T-helper 2 cell (primary cell): ENCODE data around the gene TNFAIP2.
"Not testable (repeated sequence)": the region's sequence is repeated elsewhere in the genome, so short reads cannot be mapped to it uniquely, and the experiment has no call there.

Experiments
- DNase-seq, 5 experiments: peaks; one replicate each; pipeline versions ENCODE4 v3.0.0 to v3.0.0-alpha.2; 2012 to 2022

The TNFAIP2 gene

GRCh38 chr14:103135333-103136260 is 12.3 kb downstream of the TNFAIP2 start:
- DNase-seq, result no peak

DNA sequence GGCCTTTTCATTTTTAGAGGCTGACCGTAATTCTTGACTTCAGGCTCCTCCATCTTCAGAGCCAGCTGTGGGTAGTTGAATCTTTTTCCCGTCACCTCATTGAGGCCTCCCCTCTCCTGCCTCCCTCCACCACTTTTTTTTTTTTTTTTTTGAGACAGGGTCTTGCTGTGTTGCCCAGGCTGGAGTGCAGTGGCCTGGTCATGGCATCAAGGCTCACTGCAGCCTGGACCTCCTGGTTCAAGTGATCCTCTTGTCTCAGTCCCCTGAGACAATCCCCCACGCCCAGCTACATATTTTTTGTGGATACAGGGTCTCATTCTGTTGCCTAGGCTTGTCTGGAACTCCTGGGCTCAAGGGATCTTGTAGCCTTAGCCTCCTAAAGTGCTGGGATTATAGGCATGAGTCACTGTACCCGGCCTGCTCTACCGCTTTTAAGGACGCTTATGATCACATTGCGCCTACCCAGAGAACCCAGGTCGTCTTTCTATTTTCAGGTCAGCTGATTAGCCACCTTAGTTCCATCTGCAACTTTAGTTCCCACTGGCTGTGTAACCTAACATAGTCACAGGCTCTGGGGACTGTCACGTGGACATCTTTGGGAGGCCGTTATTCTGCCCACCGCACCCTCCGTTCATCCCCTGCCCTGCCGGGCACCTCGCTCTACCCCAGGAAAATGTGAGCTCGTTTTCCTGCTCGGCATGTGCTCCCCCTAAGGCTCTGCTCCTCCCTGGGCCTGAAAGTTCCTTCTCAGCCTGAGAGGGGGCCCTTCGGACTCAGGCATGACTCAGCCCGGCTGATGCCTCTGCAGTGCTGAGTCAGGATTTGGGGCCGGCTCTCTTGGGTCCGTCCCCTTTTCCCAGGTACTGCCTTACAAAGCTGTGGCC is 13.4 kb downstream of the TNFAIP2 start:
- no peak for DNase-seq

DNA sequence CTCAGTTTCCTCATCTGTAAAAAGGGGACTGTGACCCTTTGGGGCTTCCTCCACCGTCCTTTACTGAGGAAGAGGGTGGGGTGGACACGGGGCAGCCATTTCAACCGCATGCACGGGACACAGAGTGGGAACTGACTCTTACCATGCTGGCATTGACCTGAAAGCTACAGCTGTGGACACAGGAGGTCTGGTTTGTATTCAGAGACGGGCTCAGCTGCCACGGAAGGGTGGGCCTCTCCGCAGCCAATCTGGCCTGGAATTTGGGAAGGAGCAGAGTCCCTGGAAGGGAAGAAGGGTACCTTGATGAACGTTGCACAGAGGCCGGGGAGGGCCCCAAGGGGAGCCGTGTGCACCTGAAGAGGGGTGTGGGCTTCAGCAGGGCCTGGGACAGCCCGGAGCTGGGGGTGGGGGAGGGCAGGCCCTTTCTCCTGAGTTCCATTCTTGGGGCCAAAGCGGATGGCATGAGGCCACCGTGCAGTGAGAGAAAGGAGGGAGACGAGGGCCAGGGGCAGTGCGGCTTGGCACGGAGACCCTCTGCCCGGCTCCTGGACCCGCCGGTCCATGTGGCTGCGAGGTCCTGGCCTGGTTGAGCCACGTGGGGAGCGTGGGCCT is 14.5 kb downstream of the TNFAIP2 start:
- no peak for DNase-seq

- no peak for DNase-seq
Measured at GRCh38 chr14:103138301-103139131, 15.3 kb downstream of the TNFAIP2 start.

DNA sequence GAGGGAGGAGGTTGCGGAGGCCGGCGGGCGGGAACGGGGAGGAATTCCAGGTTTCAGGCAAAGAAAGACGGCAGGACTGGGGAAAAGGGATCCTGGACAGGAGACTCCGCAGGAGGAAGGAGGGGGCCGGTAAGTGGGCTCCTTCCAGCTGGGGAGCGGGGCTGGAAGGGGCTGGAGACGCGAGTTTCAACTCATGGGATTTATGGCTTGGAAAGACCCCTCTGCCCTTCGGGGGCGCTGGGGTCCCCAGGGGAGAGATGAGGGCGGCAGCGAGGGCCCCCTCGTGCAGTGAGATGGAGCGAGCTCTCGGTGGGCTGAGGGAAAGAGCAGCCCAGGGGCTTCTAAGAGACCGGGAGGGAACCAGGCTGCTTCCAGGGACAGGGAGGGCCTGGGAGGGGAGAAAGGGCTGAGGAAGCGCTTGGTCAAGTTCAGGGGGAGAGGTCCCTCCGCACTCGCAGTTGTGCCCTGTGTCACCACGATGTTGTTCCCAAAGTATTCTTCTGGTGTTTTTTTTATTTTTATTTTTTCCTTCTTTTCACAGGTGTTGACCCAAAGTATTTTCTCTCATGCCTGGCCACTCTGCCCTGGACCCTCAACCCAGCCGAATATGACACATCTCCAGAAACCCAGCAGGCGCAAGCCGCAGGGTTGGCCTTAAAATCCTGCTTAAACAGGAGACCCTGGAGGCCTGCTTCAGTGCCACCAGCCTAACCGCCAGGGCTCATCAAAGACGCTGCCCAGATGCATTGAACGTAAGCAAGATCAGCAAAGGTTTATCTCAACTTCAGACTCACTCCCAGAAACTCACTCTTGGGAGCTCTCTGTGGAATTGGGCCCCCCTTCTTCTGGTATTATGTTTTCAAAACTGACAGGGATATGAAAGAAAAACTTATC is 16.1 kb downstream of the TNFAIP2 start:
- DNase-seq, result no peak

DNA sequence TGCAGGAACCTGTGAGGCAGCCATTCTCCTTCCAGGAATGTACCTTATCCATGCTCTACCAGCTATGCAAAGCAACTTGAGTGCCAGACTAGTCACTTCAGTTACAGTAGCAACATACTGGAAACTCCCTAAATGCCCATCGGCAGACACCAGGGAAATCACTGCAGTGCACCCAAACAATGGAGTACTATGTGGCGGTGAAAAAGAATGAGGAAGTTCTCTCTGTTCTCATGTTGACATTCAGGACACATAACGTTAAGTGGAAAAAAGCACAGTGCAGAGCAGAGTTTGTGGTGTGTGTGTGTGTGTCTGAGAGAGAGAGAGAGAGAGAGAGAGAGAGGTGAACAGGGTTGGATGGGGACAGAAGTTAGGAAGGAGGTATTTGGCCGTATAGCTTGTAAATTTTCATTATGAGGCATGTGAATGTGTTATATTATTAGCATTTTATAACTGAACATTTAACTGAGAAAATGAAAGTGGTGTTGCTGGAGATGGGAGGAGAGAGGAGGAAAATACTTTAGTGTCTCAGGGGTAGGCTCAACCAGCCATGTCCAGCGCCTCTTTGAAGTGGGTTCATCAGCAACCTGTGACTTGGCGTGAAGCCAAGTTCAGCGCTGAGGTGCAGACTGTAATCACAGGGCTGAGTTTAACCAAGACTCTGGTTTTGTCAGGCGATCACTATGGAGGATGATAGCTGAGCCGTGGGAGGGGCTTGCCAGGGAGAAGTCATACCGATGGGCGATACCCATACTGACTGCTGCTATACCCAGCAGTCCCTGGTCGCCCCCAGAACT is 17.3 kb downstream of the TNFAIP2 start:
- DNase-seq, result no peak

- DNase-seq, result peak in 1 of 5 experiments; percentile 41
Measured at GRCh38 chr14:103141117-103141796, 18.0 kb downstream of the TNFAIP2 start.

DNA sequence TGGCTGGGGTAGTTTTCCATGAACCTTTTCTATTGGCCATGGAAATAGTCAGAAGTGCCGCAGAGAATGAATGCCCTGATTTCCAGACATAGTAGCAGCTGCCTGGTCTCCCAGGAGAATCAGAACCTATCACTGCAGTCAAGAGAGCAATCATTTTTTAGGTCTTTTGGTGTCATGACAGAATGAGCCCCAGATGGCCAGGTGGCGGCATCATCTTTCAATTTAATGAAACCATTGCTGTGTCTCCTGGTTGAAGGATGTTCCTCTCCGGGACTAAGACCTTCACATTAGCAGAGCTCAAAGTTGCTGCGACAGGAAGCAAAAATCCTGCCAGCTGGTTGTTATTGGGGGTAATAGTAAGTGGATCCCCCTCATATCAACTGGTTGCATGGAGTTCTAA is 18.8 kb downstream of the TNFAIP2 start:
- DNase-seq, result no peak

GRCh38 chr14:103142721-103143302 is 19.6 kb downstream of the TNFAIP2 start:
- DNase-seq, result no peak

GRCh38 chr14:103143506-103143905 is 20.2 kb downstream of the TNFAIP2 start:
- no peak for DNase-seq

- DNase-seq, result no peak
Measured at GRCh38 chr14:103144085-103144484, 20.8 kb downstream of the TNFAIP2 start.

DNA sequence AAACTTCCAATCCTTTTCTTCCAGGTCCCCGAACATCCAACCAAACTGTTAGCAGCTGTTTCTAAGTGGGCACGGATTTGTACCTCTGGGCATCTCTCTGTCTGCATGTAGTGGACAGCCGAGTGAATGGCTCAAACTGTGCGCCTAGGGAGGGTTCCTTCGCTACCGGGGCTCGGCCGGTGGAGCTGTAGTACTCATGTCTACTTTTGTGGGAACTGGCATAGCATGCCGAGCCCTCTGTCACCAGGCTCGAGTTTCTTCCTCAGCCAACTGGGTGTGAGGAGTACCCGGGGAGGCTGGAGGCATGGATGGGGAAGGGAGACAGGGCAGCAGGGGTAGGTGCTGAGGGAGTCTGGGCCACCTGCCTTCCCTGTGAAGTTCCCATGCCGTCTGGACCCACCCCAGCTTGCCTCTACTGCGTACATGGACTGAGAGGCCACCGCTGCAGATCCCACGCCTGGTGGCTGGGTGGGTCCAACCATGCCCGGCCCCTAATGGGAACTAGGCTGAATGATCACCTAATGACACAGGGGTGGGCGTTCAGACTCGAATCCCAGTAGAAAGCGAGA is 23.0 kb downstream of the TNFAIP2 start:
- no peak for DNase-seq

DNA sequence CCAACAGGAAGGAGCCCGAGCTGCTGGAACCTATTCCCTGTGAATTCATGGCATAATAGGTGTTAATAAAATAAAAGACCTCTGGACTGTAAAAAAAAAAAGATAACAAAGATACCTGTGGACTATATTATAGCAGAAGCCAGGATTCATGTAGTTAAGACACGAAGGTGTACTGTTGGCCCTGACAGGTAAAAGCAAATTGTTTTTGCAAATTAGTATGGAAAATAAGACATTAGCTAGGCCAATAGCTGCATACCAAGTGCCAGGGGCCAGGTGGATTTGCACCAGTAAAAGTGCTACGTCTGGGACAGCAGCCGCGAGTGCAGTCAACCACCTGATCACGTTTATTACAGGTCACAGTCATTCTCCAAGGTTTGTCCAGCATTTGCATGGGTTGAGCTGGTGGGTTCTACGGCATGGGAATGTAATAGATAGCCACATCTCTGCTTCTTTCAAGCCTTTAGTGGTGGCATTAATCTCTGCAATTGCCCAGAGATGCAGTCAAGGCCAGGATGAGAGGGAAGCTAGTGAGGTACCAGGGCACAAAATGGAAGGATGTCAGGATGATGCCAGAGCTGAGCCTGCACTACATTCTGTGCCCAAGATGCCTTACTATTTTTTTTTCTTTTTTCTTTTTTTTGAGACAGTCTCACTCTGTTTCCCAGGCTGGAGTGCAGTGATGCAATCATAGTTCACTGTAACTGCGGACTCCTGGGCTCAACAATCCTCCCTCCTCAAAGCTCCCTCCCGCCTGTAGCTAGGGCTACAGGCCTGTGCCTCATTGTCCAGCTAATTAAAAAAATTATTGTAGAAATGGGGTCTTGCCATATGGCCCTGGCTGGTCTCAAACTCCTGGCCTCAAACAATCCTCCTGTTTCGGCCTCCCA is 26.3 kb downstream of the TNFAIP2 start:
- DNase-seq, result no peak

- DNase-seq, result no peak
Measured at GRCh38 chr14:103151270-103151945, 28.1 kb downstream of the TNFAIP2 start.

- DNase-seq, result no peak
Measured at GRCh38 chr14:103155010-103155409, 31.7 kb downstream of the TNFAIP2 start.

GRCh38 chr14:103155416-103155815 is 32.2 kb downstream of the TNFAIP2 start:
- DNase-seq, result not testable (repeated sequence)

- DNase-seq, result no peak
Measured at GRCh38 chr14:103155826-103156394, 32.6 kb downstream of the TNFAIP2 start.
